Fibroblast of skin of scalp (primary cell): ENCODE data around the gene MIX23.
"Not testable (repeated sequence)": the region's sequence is repeated elsewhere in the genome, so short reads cannot be mapped to it uniquely, and the experiment has no call there.

Source experiments
- DNase-seq: peaks from one replicate; pipeline ENCODE4 v3.0.0-alpha.2; 2013

The MIX23 gene

DNA sequence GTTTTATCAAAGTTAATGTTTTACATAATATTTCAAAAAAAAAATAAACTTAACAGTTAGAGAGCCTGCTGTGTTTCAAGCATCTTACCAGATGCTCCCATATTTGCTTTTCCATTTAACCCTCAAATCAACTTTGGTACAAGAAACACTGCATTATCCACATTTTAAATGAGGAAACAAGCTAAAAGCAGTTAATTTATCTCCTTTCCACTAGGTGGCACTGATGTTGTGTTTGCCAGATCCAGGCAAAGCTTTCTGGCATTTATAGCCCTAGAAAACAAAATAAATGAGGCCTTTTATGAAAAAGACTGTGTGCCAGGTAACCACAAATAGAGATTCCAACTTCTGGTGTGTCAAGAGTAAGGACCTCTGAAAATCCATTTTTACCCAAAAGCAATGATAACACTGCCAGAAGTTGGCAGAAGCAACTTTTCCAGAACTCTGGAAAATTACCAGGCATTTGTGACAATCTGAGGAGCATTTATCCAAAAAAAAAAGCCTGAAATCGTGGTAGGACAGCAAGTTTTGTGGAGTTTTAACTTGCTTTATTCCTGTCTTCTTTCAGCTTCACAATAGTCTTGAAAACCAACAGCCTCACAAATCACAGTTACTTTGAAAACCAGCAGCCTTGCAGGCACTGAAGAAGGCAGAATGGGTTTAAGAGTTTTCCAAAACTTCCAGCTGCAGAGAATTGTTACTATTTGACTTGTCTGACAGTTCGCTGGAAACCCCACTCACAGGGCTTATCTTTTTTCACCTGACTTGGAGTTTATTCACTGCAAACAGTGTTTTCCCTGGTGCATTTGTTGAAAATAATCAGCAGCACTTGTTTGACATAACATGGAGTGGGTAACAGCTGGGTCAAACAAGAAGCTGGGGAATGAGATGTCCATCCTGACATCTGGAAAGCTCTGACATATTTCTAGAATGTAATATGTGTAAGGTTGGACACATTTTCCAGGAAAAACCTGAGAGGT lies 10.1 kb upstream of the MIX23 start:
- DNase-seq, result peak; percentile 51

GRCh38 chr3:122391681-122392446 lies 8.8 kb upstream of the MIX23 start:
- DNase-seq, result no peak

- DNase-seq, result no peak
Observed at GRCh38 chr3:122390665-122391064, 7.6 kb upstream of the MIX23 start.

- DNase-seq, result no peak
Observed at GRCh38 chr3:122389892-122390291, 6.9 kb upstream of the MIX23 start.

- DNase-seq, result no peak
Observed at GRCh38 chr3:122389197-122389596, 6.2 kb upstream of the MIX23 start.

- no peak for DNase-seq
Observed at GRCh38 chr3:122387709-122388108, 4.7 kb upstream of the MIX23 start.

GRCh38 chr3:122383771-122384697 lies 1.0 kb upstream of the MIX23 start, which contains the start of gene FAM162A:
Gene FAM162A (plus strand): TSS chr3:122384182. CDS start chr3:122384266, 84 bp downstream.
- peak; percentile 94 for DNase-seq

DNA sequence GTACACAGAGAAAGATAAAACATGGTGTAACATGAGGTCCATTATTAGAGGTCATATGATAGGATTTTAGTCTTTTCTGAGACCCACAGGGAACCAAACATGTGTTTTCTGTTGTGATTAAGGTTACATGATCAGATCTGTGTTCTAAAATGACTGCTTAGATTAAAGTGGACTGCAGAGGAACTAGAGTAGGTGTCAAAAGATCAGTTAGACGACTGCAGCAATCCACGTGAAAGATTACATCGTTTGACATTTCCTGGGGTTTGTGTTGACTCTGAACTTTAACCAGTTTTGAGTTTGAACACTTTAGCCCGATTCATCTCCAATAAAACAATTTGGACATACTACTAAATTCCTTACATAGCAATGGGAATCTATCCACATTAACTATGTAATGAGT lies 5.1 kb downstream of the MIX23 start:
- no peak for DNase-seq

DNA sequence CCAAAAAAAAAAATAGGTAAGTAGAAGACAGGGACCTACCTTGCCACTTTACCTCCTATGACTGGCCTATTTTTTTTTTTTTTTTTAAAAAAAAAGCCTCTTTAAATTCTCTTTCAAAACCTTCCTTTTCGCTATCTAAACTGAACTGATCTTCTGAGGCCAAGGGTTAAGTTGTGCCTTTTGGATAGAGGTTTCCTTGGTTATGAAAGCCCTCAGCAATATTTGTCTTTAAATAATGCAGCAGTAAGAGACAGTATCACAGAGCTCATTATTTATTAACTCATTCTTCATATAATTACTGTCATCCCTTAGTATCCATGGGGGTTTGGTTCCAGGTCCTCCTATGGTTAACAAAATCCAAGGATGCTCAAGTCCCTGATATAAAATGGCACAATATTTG lies 9.0 kb downstream of the MIX23 start:
- no peak for DNase-seq

GRCh38 chr3:122366379-122366749 lies 16.7 kb downstream of the MIX23 start:
- no peak for DNase-seq

GRCh38 chr3:122365582-122366378 lies 17.3 kb downstream of the MIX23 start:
- not testable (repeated sequence) for DNase-seq

- no peak for DNase-seq
Observed at GRCh38 chr3:122365073-122365472, 18.0 kb downstream of the MIX23 start.

- DNase-seq, result no peak
Observed at GRCh38 chr3:122364490-122364889, 18.5 kb downstream of the MIX23 start.

- no peak for DNase-seq
Observed at GRCh38 chr3:122362026-122362425, 21.0 kb downstream of the MIX23 start.

GRCh38 chr3:122358703-122359032 lies 24.4 kb downstream of the MIX23 start:
- no peak for DNase-seq

DNA sequence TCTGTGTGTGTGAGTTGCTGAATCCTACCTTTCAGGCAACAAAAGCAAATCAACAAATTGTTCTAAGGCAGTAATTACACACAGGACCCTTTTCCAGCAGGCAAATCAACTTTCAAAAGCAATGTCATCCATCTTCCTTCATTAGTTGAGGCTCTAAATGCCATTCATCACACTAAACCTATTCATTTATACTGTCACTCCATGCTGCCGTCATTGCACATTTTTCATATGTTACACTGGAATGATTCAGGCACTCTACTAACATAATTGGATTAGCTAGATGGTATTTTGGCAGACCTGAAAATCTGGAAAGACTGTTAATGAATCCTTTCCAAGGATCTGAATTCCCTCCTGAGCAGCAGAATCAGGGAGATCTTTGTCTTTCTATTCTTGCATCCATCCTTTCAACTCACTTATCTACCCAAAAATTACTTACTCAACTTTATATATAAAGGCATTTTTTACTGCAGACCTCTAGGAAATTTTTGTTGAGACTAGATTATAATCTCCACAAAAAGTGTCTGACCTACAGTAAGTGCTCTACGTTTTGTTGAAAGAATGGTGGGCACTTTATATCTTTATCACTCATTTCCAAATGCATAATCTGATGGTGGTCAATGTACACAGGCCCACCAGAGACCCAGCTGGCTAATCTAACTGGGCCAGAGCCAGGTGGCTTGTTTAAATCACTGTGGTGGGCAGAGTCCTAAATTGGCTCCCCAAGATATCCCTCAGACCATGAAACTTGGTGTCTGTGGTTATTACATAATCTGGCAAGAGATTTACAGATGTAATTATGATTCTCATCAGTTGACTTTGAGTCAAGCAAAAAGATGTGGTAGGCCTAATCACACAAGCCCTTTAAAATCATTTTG lies 25.0 kb downstream of the MIX23 start:
- DNase-seq, result no peak

DNA sequence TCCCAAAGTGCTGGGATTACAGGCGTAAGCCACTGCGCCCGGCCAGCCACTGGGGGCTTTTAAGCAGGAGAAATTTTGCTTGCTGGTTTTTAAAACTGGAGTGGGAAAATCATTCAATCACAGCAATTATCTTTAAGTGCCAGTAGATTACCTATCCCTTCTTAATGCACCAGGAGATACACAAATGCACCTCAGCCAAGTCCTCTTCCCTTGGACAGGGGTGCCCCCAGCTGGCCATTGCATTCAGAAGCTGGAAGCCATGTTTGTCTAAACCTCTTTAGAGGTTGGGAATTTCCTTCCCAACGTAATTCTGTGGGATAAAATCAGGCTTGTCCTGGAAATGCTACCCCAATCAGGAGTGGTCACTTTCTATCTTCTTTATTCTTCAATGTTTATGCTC lies 26.6 kb downstream of the MIX23 start:
- peak; percentile 8 for DNase-seq

DNA sequence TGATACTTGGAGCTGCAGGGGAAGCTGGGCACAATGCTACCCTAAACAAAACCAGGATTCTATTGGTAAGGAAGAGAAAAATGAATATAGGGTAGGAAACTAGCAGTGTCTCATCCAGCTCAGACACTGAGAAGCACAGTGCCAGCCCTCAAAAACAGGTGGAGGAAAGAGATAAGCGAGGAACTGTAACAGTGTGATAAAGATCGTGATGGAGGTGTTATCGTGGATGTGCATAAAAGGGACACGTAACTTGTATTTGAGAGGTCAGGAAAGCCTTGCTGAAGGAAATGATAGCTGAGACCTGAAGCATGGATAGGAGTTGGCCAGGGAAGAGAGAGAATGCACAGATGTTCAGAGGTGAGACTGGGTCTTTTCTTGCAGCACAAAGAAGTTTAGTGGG lies 27.4 kb downstream of the MIX23 start:
- no peak for DNase-seq

DNA sequence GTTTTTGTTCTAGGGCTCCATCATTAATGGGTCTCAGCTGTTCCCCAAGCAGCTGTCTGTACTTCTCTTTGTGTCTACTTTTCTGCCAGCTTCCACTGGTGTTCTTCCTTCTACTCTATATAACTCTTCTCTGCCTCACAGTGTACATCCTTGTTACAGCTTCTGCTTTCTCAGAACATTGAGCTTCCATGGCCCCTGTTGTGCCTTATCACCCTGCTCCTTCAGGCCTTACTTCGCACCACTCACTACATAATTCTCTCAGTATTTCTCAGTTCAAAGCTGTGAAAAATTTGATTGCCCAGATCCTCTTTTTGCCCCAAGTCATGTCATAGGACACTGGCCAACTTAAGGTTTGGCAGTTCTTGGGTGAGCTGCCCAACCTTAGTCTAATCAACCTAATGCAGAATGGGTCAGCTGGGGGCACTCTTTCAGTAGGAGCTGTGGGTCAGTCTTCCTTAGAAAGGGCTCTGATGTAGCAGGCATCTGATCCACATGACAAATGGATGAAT lies 29.1 kb downstream of the MIX23 start:
- no peak for DNase-seq

DNA sequence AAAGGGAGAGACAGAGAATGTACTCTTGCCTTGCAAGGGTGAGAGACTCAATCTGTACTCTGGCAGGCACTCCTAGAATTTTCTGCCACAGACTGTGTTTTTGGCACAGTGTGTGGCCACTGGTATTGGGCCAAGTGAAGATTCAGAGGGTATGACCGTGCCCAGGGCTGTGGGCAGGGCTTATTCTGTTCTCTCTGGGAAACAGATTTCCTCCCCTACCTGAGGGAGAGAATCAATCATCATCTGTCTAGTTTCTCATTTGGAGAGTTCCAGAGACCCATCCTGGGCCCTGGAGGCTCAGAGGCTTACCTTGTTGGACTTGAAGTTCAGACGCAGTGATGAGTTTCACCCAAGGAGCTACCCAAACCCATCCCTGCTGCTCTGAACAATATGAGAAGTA lies 29.8 kb downstream of the MIX23 start:
- peak; percentile 3 for DNase-seq

DNA sequence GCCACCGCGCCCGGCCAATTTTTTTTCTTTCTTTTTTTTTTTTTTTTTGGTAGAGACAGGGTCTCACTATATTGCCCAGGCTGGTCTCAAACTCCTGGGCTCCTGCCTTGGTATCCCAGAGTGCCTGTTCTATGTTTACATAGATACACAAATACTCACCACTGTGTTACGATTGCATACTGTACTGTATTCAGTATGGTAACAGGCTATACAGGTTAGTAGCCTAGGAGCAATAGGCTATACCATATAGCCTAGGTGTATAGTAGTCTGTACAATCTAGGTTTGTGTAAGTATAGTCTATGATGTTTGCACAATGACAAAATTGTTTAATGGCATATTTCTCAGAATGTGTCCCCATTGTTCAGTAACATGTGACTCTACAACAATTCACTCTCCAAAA lies 31.4 kb downstream of the MIX23 start:
- no peak for DNase-seq
